H1 (cell line): ENCODE measurements around the gene ZCCHC3. TPM values are rescaled to one million over a fixed set of nuclear protein-coding genes. Genes with fewer than 3 reads are reported as not detected.
A peak's percentile ranks its signal among the peaks of the same experiment; 100 is the strongest.

ENCODE experiments used
- CTCF ChIA-PET: fragments of 300-600 bp; sonication (Branson Sonifier 250); formaldehyde crosslinking; loops from one replicate; lab custom pipeline; 2021; ENCODE audit not compliant: partially characterized antibody; lab: Charles Lee
- POLR2A ChIA-PET: fragments of 300-600 bp; sonication (Branson Sonifier 250); formaldehyde crosslinking; loops from one replicate; lab custom pipeline; 2021; ENCODE audit warnings: inconsistent platforms; ENCODE audit not compliant: partially characterized antibody; lab: Charles Lee
- DNase-seq, 2 experiments: peaks; one replicate each; pipeline versions ENCODE4 v3.0.0 to v3.0.0-alpha.2; 2010 to 2022; ENCODE audit warnings: low spot score in 2 of 2, low read depth in 1 of 2, mixed read lengths in 1 of 2
- FAIRE-seq: peaks from 2 replicates; lab custom pipeline; 2011; peaks lifted over from hg19 to GRCh38; lab: Jason Lieb, UNC
- H2AFZ ChIP-seq: 2 replicates; pipeline ENCODE4 v1.8.1; 2012; ENCODE audit warnings: low read length, inconsistent platforms
- H2AK5ac ChIP-seq: 2 replicates; pipeline ENCODE4 v1.6.1; 2013; ENCODE audit warnings: low read depth, low read length
- H2BK120ac ChIP-seq: replicated peaks from 2 replicates; pipeline ENCODE3; 2013; ENCODE audit warnings: low read depth, low read length, inconsistent platforms
- H2BK12ac ChIP-seq: 2 replicates; pipeline ENCODE4 v1.6.1; 2013; ENCODE audit warnings: low read depth, low read length
- H2BK15ac ChIP-seq: 2 replicates; pipeline ENCODE4 v1.6.1; 2013; ENCODE audit warnings: low read length
- H2BK20ac ChIP-seq: 2 replicates; pipeline ENCODE4 v1.6.1; 2013; ENCODE audit warnings: low read length
- H2BK5ac ChIP-seq: 2 replicates; pipeline ENCODE4 v1.6.1; 2013; ENCODE audit warnings: low read depth, low read length
- H3K14ac ChIP-seq: 2 replicates; pipeline ENCODE4 v1.6.1; 2013; ENCODE audit warnings: inconsistent platforms; ENCODE audit not compliant: insufficient read length
- H3K18ac ChIP-seq: 2 replicates; pipeline ENCODE4 v1.6.1; 2013; ENCODE audit warnings: low read length; ENCODE audit errors: extremely low read depth
- H3K23ac ChIP-seq: 2 replicates; pipeline ENCODE4 v1.6.1; 2013; ENCODE audit warnings: inconsistent platforms; ENCODE audit not compliant: insufficient read length
- H3K23me2 ChIP-seq: 2 replicates; pipeline ENCODE4 v1.6.1; 2013; ENCODE audit warnings: low read depth, low read length
- H3K27ac ChIP-seq: 2 replicates; pipeline ENCODE4 v1.6.1; 2011; ENCODE audit warnings: low read depth, low read length, inconsistent platforms
- H3K27me3 ChIP-seq, 4 experiments: replicated peaks in 1 of 4; 1 replicate in 1 of 4; 2 replicates in 3 of 4; pipeline versions ENCODE4 v1.6.1 to v1.8.1; 2011 to 2013; ENCODE audit warnings: low read length in 3 of 4, mild to moderate bottlenecking in 3 of 4, inconsistent platforms in 2 of 4, mixed read lengths in 2 of 4, moderate library complexity in 1 of 4; ENCODE audit not compliant: control insufficient read depth in 3 of 4, insufficient read depth in 3 of 4; ENCODE audit errors: extremely low read depth in 1 of 4
- H3K36me3 ChIP-seq, 4 experiments: 2 replicates each; pipeline versions ENCODE4 v1.6.1 to v1.8.1; 2011 to 2013; ENCODE audit warnings: mild to moderate bottlenecking in 4 of 4, low read length in 3 of 4, moderate library complexity in 2 of 4, control low read depth in 1 of 4, inconsistent platforms in 1 of 4; ENCODE audit not compliant: insufficient read depth in 4 of 4, control insufficient read depth in 2 of 4
- H3K4ac ChIP-seq: replicated peaks from 2 replicates; pipeline ENCODE3; 2013; ENCODE audit warnings: low read length, low read depth, mixed read lengths, inconsistent platforms; ENCODE audit not compliant: insufficient read length
- H3K4me1 ChIP-seq, 4 experiments: replicated peaks in 1 of 4; 1 replicate in 1 of 4; 2 replicates in 3 of 4; pipeline versions ENCODE4 v1.6.1 to v1.8.1; 2011 to 2013; ENCODE audit warnings: low read length in 3 of 4, inconsistent platforms in 2 of 4, mixed read lengths in 1 of 4; ENCODE audit not compliant: insufficient read depth in 4 of 4, control insufficient read depth in 3 of 4
- H3K4me2 ChIP-seq, 2 experiments: 2 replicates each; pipeline versions ENCODE4 v1.6.1 to v1.8.1; 2011 to 2013; ENCODE audit warnings: low read depth in 2 of 2, low read length in 2 of 2, control low read depth in 1 of 2, inconsistent platforms in 1 of 2, mild to moderate bottlenecking in 1 of 2; ENCODE audit not compliant: insufficient read depth in 1 of 2
- H3K4me3 ChIP-seq, 4 experiments: fragments of 200-600, 300-600 bp in 1 of 4; sonication (generic), shearing (Covaris generic), sonication (Bioruptor Twin) in 1 of 4; 2 replicates each; pipeline versions ENCODE4 v1.5.1 to v1.8.1; 2011 to 2016; ENCODE audit warnings: low read length in 4 of 4, low read depth in 3 of 4, control low read depth in 2 of 4, inconsistent platforms in 2 of 4, mild to moderate bottlenecking in 2 of 4, mixed read lengths in 1 of 4, moderate library complexity in 1 of 4; ENCODE audit not compliant: insufficient read depth in 2 of 4; ENCODE audit errors: extremely low read depth in 1 of 4
- H3K56ac ChIP-seq: replicated peaks from 2 replicates; pipeline ENCODE3; 2013; ENCODE audit warnings: low read depth, mild to moderate bottlenecking, mixed read lengths, low read length, inconsistent platforms; ENCODE audit not compliant: insufficient read length
- H3K79me1 ChIP-seq: 2 replicates; pipeline ENCODE4 v1.6.1; 2013; ENCODE audit warnings: low read depth, low read length, control low read depth
- H3K79me2 ChIP-seq, 2 experiments: 2 replicates each; pipeline versions ENCODE4 v1.6.1 to v1.8.1; 2012 to 2013; ENCODE audit warnings: low read length in 2 of 2, mild to moderate bottlenecking in 2 of 2, inconsistent platforms in 1 of 2; ENCODE audit not compliant: insufficient read depth in 2 of 2, control insufficient read depth in 1 of 2
- H3K9ac ChIP-seq, 4 experiments: replicated peaks in 1 of 4; 1 replicate in 1 of 4; 2 replicates in 3 of 4; pipeline versions ENCODE4 v1.6.1 to v1.8.1; 2011 to 2013; ENCODE audit warnings: low read depth in 3 of 4, low read length in 3 of 4, control low read depth in 2 of 4, mild to moderate bottlenecking in 2 of 4, moderate library complexity in 2 of 4, inconsistent platforms in 1 of 4; ENCODE audit errors: extremely low read depth in 1 of 4
- H3K9me3 ChIP-seq, 2 experiments: 2 replicates each; pipeline versions ENCODE4 v1.6.1 to v1.8.1; 2012 to 2013; ENCODE audit warnings: mild to moderate bottlenecking in 2 of 2, moderate library complexity in 2 of 2, control low read depth in 1 of 2, inconsistent platforms in 1 of 2, low read depth in 1 of 2, low read length in 1 of 2, mixed read lengths in 1 of 2; ENCODE audit not compliant: insufficient read depth in 2 of 2
- H4K20me1 ChIP-seq, 2 experiments: replicated peaks in 1 of 2; 2 replicates each; pipeline versions ENCODE3 to v1.8.1; 2011 to 2013; ENCODE audit warnings: inconsistent platforms in 2 of 2, low read length in 2 of 2, mild to moderate bottlenecking in 1 of 2; ENCODE audit not compliant: insufficient read depth in 2 of 2, control insufficient read depth in 1 of 2
- H4K5ac ChIP-seq: 2 replicates; pipeline ENCODE4 v1.6.1; 2013; ENCODE audit warnings: low read length, low read depth, mixed read lengths, inconsistent platforms; ENCODE audit not compliant: insufficient read length
- H4K8ac ChIP-seq: 2 replicates; pipeline ENCODE4 v1.8.0; 2013; ENCODE audit warnings: mild to moderate bottlenecking, moderate library complexity, low read length, inconsistent platforms; ENCODE audit not compliant: insufficient read depth; ENCODE audit errors: extremely low read depth
- H4K91ac ChIP-seq: replicated peaks from 2 replicates; pipeline ENCODE3; 2013; ENCODE audit warnings: low read length, mixed read lengths, inconsistent platforms; ENCODE audit not compliant: insufficient read length
- WGBS, 2 experiments: shearing (Covaris generic) in 1 of 2; methylation state at CpG; one replicate each; pipeline versions ENCODE4 v1.1.6 to v1.1.7; 2013 to 2015; ENCODE audit warnings: low lambda C conversion rate in 2 of 2, mixed read lengths in 2 of 2, inconsistent platforms in 1 of 2, low coverage in 1 of 2, missing lambda C conversion rate in 1 of 2; ENCODE audit not compliant: insufficient replicate concordance in 2 of 2, insufficient coverage in 1 of 2, insufficient read length in 1 of 2; ENCODE audit errors: extremely low coverage in 1 of 2, missing lambda C conversion rate in 1 of 2; 5-methylcytosine and 5-hydroxymethylcytosine counted together
- polyA plus RNA-seq, 7 experiments: library from polyadenylated mRNA; depleted of rRNA in 3 of 7; stranded (reverse) in 5 of 7; unstranded in 2 of 7; fragments of >200 nt in 5 of 7; fragments of 200-250 nt in 2 of 7; gene quantifications; 1 replicate in 5 of 7; 2 replicates in 1 of 7; 4 replicates in 1 of 7; pipeline versions ENCODE4 v1.2.1 to v1.2.3, GENCODE V29; 2011 to 2013; ENCODE audit warnings: missing spikeins in 2 of 7, mixed read lengths in 2 of 7
- total RNA-seq: library from RNA; stranded (reverse); fragmentation: NEBNext Ultra II Directional; extraction: Animal tissue kit (Norgen Biotek cat#: 25700); gene quantifications from 2 replicates; pipeline ENCODE4 v1.2.1, GENCODE V29; 2021

Gene ZCCHC3
- total and polyA plus RNA-seq, 2 of the 8 experiments (the other 6 are each of a cell fraction or from before 2014, with no cell fraction given), result 33.7 to 52.4 TPM

- Histone ChIP-seq H3K36me3 (peaks cover 0 to 3% (median 0%) of the 10 kb centered on the region in 4 experiments; a peak in 1 of 8 replicates), H3K79me2 (peaks cover 7 to 31% of the 10 kb centered on the region in 2 experiments), H3K9me3 (no peaks in the 10 kb centered on the region), H2BK20ac (no peak overlapping the region), H3K18ac (no peak overlapping the region), H3K23me2 (peaks cover 5% of the 10 kb centered on the region; the same call in 1 of the 2 replicates), H2BK5ac (no peak overlapping the region), H3K4me1 (peaks cover 11 to 26% (median 16%) of the 10 kb centered on the region in 4 experiments), H2BK12ac (no peak overlapping the region), H3K23ac (no peak overlapping the region), H2AFZ (no peak overlapping the region), H3K56ac (no peak overlapping the region), H3K79me1 (peaks cover 12% of the 10 kb centered on the region), H3K4ac (no peak overlapping the region), H4K20me1 (peaks cover 19 to 30% of the 10 kb centered on the region in 2 experiments), H3K4me2 (peak overlapping the region; percentile 28 to 94; a peak in 3 of 4 replicates), H3K4me3 (peak overlapping the region in 1 of 4 experiments; percentile 14; a peak in 1 of 8 replicates), H2AK5ac (no peak overlapping the region), H3K27me3 (0 out of 7 replicates have a peak, but pooled peaks cover 0 to 4% (median 0%) of the 10 kb centered on the region in 4 experiments), H2BK120ac (no peak overlapping the region), H3K9ac (no peak overlapping the region), H3K14ac (no peak overlapping the region), H4K5ac (no peak overlapping the region), H3K27ac (no peak overlapping the region), H2BK15ac (no peak overlapping the region), H4K91ac (no peak overlapping the region), H4K8ac (no peak overlapping the region)
- DNase-seq (no peak), FAIRE-seq (no peak)
- ChIA-PET CTCF (interaction anchor here (0.6 to 5.9 kb wide), 24 partner anchors 8 to 407 kb away, joined by 3 to 54 read pairs (median 5); partner anchors contain the start of gene NRSN2), POLR2A (interaction anchor here (0.9 to 5.0 kb wide), 10 partner anchors 10 to 98 kb away, joined by 3 to 85 read pairs (median 10); partner anchors contain the start of genes NRSN2, TRIB3 and ZCCHC3)
- WGBS, 2 experiments, result 77% methylated on average over 4 of the region's 4 CpGs; no CpG with 5 or more reads in 1 of the 2 experiments
These were observed 32.5 kb downstream of the ZCCHC3 start for GRCh38 chr20:329851-330232.
